Measurements from ENCODE around the gene SLC35F5.

GRCh38 chr2:113791697-113792590, 35.5 kb upstream of the SLC35F5 start:
- no peak for TF ChIP-seq CTCF (conservative IDR thresholded peaks at IDR 0.05; ENCODE audit: low read depth, low read length)
- no peak for TF ChIP-seq MXI1 (IDR thresholded peaks at IDR 0.05; ENCODE audit: borderline replicate concordance, low read depth, low read length)
- TF ChIP-seq SMC3 (IDR thresholded peaks at IDR 0.05; ENCODE audit: low read depth, low read length) = no peak
- TF ChIP-seq CEBPB (IDR thresholded peaks at IDR 0.05; ENCODE audit: low read depth, low read length) = no peak
- no peak for TF ChIP-seq POLR2A (IDR thresholded peaks at IDR 0.05; ENCODE audit: low read depth, low read length)
